H1 (cell line): ENCODE measurements around the gene EPB41L1. TPM values are rescaled to one million over a fixed set of nuclear protein-coding genes. Genes with fewer than 3 reads are reported as not detected.

Experiments used
- CTCF ChIA-PET: fragments of 300-600 bp; sonication (Branson Sonifier 250); formaldehyde crosslinking; loops from one replicate; lab custom pipeline; 2021; ENCODE audit not compliant: partially characterized antibody; lab: Charles Lee
- POLR2A ChIA-PET: fragments of 300-600 bp; sonication (Branson Sonifier 250); formaldehyde crosslinking; loops from one replicate; lab custom pipeline; 2021; ENCODE audit warnings: inconsistent platforms; ENCODE audit not compliant: partially characterized antibody; lab: Charles Lee
- DNase-seq, 2 experiments: peaks; one replicate each; pipeline versions ENCODE4 v3.0.0 to v3.0.0-alpha.2; 2010 to 2022; ENCODE audit warnings: low spot score in 2 of 2, low read depth in 1 of 2, mixed read lengths in 1 of 2
- FAIRE-seq: peaks from 2 replicates; lab custom pipeline; 2011; peaks lifted over from hg19 to GRCh38; lab: Jason Lieb, UNC
- H2AFZ ChIP-seq: 2 replicates; pipeline ENCODE4 v1.8.1; 2012; ENCODE audit warnings: low read length, inconsistent platforms
- H2AK5ac ChIP-seq: 2 replicates; pipeline ENCODE4 v1.6.1; 2013; ENCODE audit warnings: low read depth, low read length
- H2BK120ac ChIP-seq: replicated peaks from 2 replicates; pipeline ENCODE3; 2013; ENCODE audit warnings: low read depth, low read length, inconsistent platforms
- H2BK12ac ChIP-seq: 2 replicates; pipeline ENCODE4 v1.6.1; 2013; ENCODE audit warnings: low read depth, low read length
- H2BK15ac ChIP-seq: 2 replicates; pipeline ENCODE4 v1.6.1; 2013; ENCODE audit warnings: low read length
- H2BK20ac ChIP-seq: 2 replicates; pipeline ENCODE4 v1.6.1; 2013; ENCODE audit warnings: low read length
- H2BK5ac ChIP-seq: 2 replicates; pipeline ENCODE4 v1.6.1; 2013; ENCODE audit warnings: low read depth, low read length
- H3K14ac ChIP-seq: 2 replicates; pipeline ENCODE4 v1.6.1; 2013; ENCODE audit warnings: inconsistent platforms; ENCODE audit not compliant: insufficient read length
- H3K18ac ChIP-seq: 2 replicates; pipeline ENCODE4 v1.6.1; 2013; ENCODE audit warnings: low read length; ENCODE audit errors: extremely low read depth
- H3K23ac ChIP-seq: 2 replicates; pipeline ENCODE4 v1.6.1; 2013; ENCODE audit warnings: inconsistent platforms; ENCODE audit not compliant: insufficient read length
- H3K23me2 ChIP-seq: 2 replicates; pipeline ENCODE4 v1.6.1; 2013; ENCODE audit warnings: low read depth, low read length
- H3K27ac ChIP-seq: 2 replicates; pipeline ENCODE4 v1.6.1; 2011; ENCODE audit warnings: low read depth, low read length, inconsistent platforms
- H3K27me3 ChIP-seq, 4 experiments: replicated peaks in 1 of 4; 1 replicate in 1 of 4; 2 replicates in 3 of 4; pipeline versions ENCODE4 v1.6.1 to v1.8.1; 2011 to 2013; ENCODE audit warnings: low read length in 3 of 4, mild to moderate bottlenecking in 3 of 4, inconsistent platforms in 2 of 4, mixed read lengths in 2 of 4, moderate library complexity in 1 of 4; ENCODE audit not compliant: control insufficient read depth in 3 of 4, insufficient read depth in 3 of 4; ENCODE audit errors: extremely low read depth in 1 of 4
- H3K36me3 ChIP-seq, 4 experiments: 2 replicates each; pipeline versions ENCODE4 v1.6.1 to v1.8.1; 2011 to 2013; ENCODE audit warnings: mild to moderate bottlenecking in 4 of 4, low read length in 3 of 4, moderate library complexity in 2 of 4, control low read depth in 1 of 4, inconsistent platforms in 1 of 4; ENCODE audit not compliant: insufficient read depth in 4 of 4, control insufficient read depth in 2 of 4
- H3K4ac ChIP-seq: replicated peaks from 2 replicates; pipeline ENCODE3; 2013; ENCODE audit warnings: low read length, low read depth, mixed read lengths, inconsistent platforms; ENCODE audit not compliant: insufficient read length
- H3K4me1 ChIP-seq, 4 experiments: replicated peaks in 1 of 4; 1 replicate in 1 of 4; 2 replicates in 3 of 4; pipeline versions ENCODE4 v1.6.1 to v1.8.1; 2011 to 2013; ENCODE audit warnings: low read length in 3 of 4, inconsistent platforms in 2 of 4, mixed read lengths in 1 of 4; ENCODE audit not compliant: insufficient read depth in 4 of 4, control insufficient read depth in 3 of 4
- H3K4me2 ChIP-seq, 2 experiments: 2 replicates each; pipeline versions ENCODE4 v1.6.1 to v1.8.1; 2011 to 2013; ENCODE audit warnings: low read depth in 2 of 2, low read length in 2 of 2, control low read depth in 1 of 2, inconsistent platforms in 1 of 2, mild to moderate bottlenecking in 1 of 2; ENCODE audit not compliant: insufficient read depth in 1 of 2
- H3K4me3 ChIP-seq, 4 experiments: fragments of 200-600, 300-600 bp in 1 of 4; sonication (generic), shearing (Covaris generic), sonication (Bioruptor Twin) in 1 of 4; 2 replicates each; pipeline versions ENCODE4 v1.5.1 to v1.8.1; 2011 to 2016; ENCODE audit warnings: low read length in 4 of 4, low read depth in 3 of 4, control low read depth in 2 of 4, inconsistent platforms in 2 of 4, mild to moderate bottlenecking in 2 of 4, mixed read lengths in 1 of 4, moderate library complexity in 1 of 4; ENCODE audit not compliant: insufficient read depth in 2 of 4; ENCODE audit errors: extremely low read depth in 1 of 4
- H3K56ac ChIP-seq: replicated peaks from 2 replicates; pipeline ENCODE3; 2013; ENCODE audit warnings: low read depth, mild to moderate bottlenecking, mixed read lengths, low read length, inconsistent platforms; ENCODE audit not compliant: insufficient read length
- H3K79me1 ChIP-seq: 2 replicates; pipeline ENCODE4 v1.6.1; 2013; ENCODE audit warnings: low read depth, low read length, control low read depth
- H3K79me2 ChIP-seq, 2 experiments: 2 replicates each; pipeline versions ENCODE4 v1.6.1 to v1.8.1; 2012 to 2013; ENCODE audit warnings: low read length in 2 of 2, mild to moderate bottlenecking in 2 of 2, inconsistent platforms in 1 of 2; ENCODE audit not compliant: insufficient read depth in 2 of 2, control insufficient read depth in 1 of 2
- H3K9ac ChIP-seq, 4 experiments: replicated peaks in 1 of 4; 1 replicate in 1 of 4; 2 replicates in 3 of 4; pipeline versions ENCODE4 v1.6.1 to v1.8.1; 2011 to 2013; ENCODE audit warnings: low read depth in 3 of 4, low read length in 3 of 4, control low read depth in 2 of 4, mild to moderate bottlenecking in 2 of 4, moderate library complexity in 2 of 4, inconsistent platforms in 1 of 4; ENCODE audit errors: extremely low read depth in 1 of 4
- H3K9me3 ChIP-seq, 2 experiments: 2 replicates each; pipeline versions ENCODE4 v1.6.1 to v1.8.1; 2012 to 2013; ENCODE audit warnings: mild to moderate bottlenecking in 2 of 2, moderate library complexity in 2 of 2, control low read depth in 1 of 2, inconsistent platforms in 1 of 2, low read depth in 1 of 2, low read length in 1 of 2, mixed read lengths in 1 of 2; ENCODE audit not compliant: insufficient read depth in 2 of 2
- H4K20me1 ChIP-seq, 2 experiments: replicated peaks in 1 of 2; 2 replicates each; pipeline versions ENCODE3 to v1.8.1; 2011 to 2013; ENCODE audit warnings: inconsistent platforms in 2 of 2, low read length in 2 of 2, mild to moderate bottlenecking in 1 of 2; ENCODE audit not compliant: insufficient read depth in 2 of 2, control insufficient read depth in 1 of 2
- H4K5ac ChIP-seq: 2 replicates; pipeline ENCODE4 v1.6.1; 2013; ENCODE audit warnings: low read length, low read depth, mixed read lengths, inconsistent platforms; ENCODE audit not compliant: insufficient read length
- H4K8ac ChIP-seq: 2 replicates; pipeline ENCODE4 v1.8.0; 2013; ENCODE audit warnings: mild to moderate bottlenecking, moderate library complexity, low read length, inconsistent platforms; ENCODE audit not compliant: insufficient read depth; ENCODE audit errors: extremely low read depth
- H4K91ac ChIP-seq: replicated peaks from 2 replicates; pipeline ENCODE3; 2013; ENCODE audit warnings: low read length, mixed read lengths, inconsistent platforms; ENCODE audit not compliant: insufficient read length
- CBX5 ChIP-seq: fragments of 300-800, 300-1000 bp; sonication (generic); IDR thresholded peaks from 2 replicates; pipeline ENCODE4 v1.7.1; 2016; ENCODE audit warnings: antibody characterized with exemption, low read length, low read depth
- KDM4A ChIP-seq: IDR thresholded peaks from one replicate; pipeline ENCODE4 v1.7.1; 2012; ENCODE audit warnings: low read depth, mild to moderate bottlenecking, moderate library complexity, low read length, inconsistent platforms; ENCODE audit not compliant: severe bottlenecking
- KDM5A ChIP-seq: fragments of 200-600 bp; IDR thresholded peaks from 2 replicates; pipeline ENCODE4 v1.7.1; 2012; ENCODE audit warnings: mild to moderate bottlenecking, low read length, inconsistent platforms, mixed read lengths
- MAFK ChIP-seq: IDR thresholded peaks from 2 replicates; pipeline ENCODE4 v1.6.1; 2012; ENCODE audit warnings: low read depth, mild to moderate bottlenecking, improper control_type of control experiment, low read length
- PHF8 ChIP-seq: fragments of 200-600 bp; sonication (generic); conservative IDR thresholded peaks from 2 replicates; pipeline ENCODE4 v1.7.1; 2012; ENCODE audit warnings: low read depth, mild to moderate bottlenecking, inconsistent platforms, low read length, moderate library complexity
- SAP30 ChIP-seq: fragments of 300-600 bp; sonication (generic); IDR thresholded peaks from 2 replicates; pipeline ENCODE4 v1.7.1; 2012; ENCODE audit warnings: low read length, moderate library complexity, mild to moderate bottlenecking, inconsistent platforms; ENCODE audit not compliant: insufficient read depth, insufficient replicate concordance
- SIN3A ChIP-seq, 2 experiments: IDR thresholded peaks in 1 of 2; conservative IDR thresholded peaks in 1 of 2; 2 replicates each; pipeline ENCODE4 v1.6.1; 2011 to 2012; ENCODE audit warnings: low read length in 2 of 2, improper control_type of control experiment in 1 of 2, low read depth in 1 of 2, mild to moderate bottlenecking in 1 of 2
- SIRT6 ChIP-seq: IDR thresholded peaks from one replicate; pipeline ENCODE4 v1.7.1; 2012; ENCODE audit warnings: low read length, inconsistent platforms
- SIX5 ChIP-seq: IDR thresholded peaks from 2 replicates; pipeline ENCODE4 v1.6.1; 2011; ENCODE audit warnings: mild to moderate bottlenecking, low read depth, low read length
- SP4 ChIP-seq: IDR thresholded peaks from 2 replicates; pipeline ENCODE4 v1.6.1; 2012; ENCODE audit warnings: low read length, inconsistent platforms
- SRF ChIP-seq: IDR thresholded peaks from 2 replicates; pipeline ENCODE4 v1.6.1; 2011; ENCODE audit warnings: mild to moderate bottlenecking, low read depth, low read length, moderate library complexity
- SUZ12 ChIP-seq: fragments of 200-600 bp; sonication (generic); IDR thresholded peaks from 2 replicates; pipeline ENCODE4 v1.6.1; 2012; ENCODE audit warnings: mild to moderate bottlenecking, inconsistent platforms, low read length, moderate library complexity, mixed read lengths
- TAF7 ChIP-seq: optimal IDR thresholded peaks from 2 replicates; pipeline ENCODE3; 2011; ENCODE audit warnings: low read depth, mild to moderate bottlenecking, inconsistent platforms, low read length, moderate library complexity, borderline replicate concordance
- TBP ChIP-seq: IDR thresholded peaks from 2 replicates; pipeline ENCODE4 v1.6.1; 2011; ENCODE audit warnings: low read depth, low read length, improper control_type of control experiment
- WGBS, 2 experiments: shearing (Covaris generic) in 1 of 2; methylation state at CpG; one replicate each; pipeline versions ENCODE4 v1.1.6 to v1.1.7; 2013 to 2015; ENCODE audit warnings: low lambda C conversion rate in 2 of 2, mixed read lengths in 2 of 2, inconsistent platforms in 1 of 2, low coverage in 1 of 2, missing lambda C conversion rate in 1 of 2; ENCODE audit not compliant: insufficient replicate concordance in 2 of 2, insufficient coverage in 1 of 2, insufficient read length in 1 of 2; ENCODE audit errors: extremely low coverage in 1 of 2, missing lambda C conversion rate in 1 of 2; 5-methylcytosine and 5-hydroxymethylcytosine counted together
- polyA plus RNA-seq, 7 experiments: library from polyadenylated mRNA; depleted of rRNA in 3 of 7; stranded (reverse) in 5 of 7; unstranded in 2 of 7; fragments of >200 nt in 5 of 7; fragments of 200-250 nt in 2 of 7; gene quantifications; 1 replicate in 5 of 7; 2 replicates in 1 of 7; 4 replicates in 1 of 7; pipeline versions ENCODE4 v1.2.1 to v1.2.3, GENCODE V29; 2011 to 2013; ENCODE audit warnings: missing spikeins in 2 of 7, mixed read lengths in 2 of 7
- total RNA-seq: library from RNA; stranded (reverse); fragmentation: NEBNext Ultra II Directional; extraction: Animal tissue kit (Norgen Biotek cat#: 25700); gene quantifications from 2 replicates; pipeline ENCODE4 v1.2.1, GENCODE V29; 2021
- TF ChIP-seq, protein P1 (sequence below): IDR thresholded peaks from 2 replicates; pipeline ENCODE4 v1.6.1; 2012; ENCODE audit warnings: inconsistent platforms

EPB41L1 gene
- total and polyA plus RNA-seq, 2 of the 8 experiments (the other 6 are each of a cell fraction or from before 2014, with no cell fraction given): 14.8 to 36.0 TPM

DNA sequence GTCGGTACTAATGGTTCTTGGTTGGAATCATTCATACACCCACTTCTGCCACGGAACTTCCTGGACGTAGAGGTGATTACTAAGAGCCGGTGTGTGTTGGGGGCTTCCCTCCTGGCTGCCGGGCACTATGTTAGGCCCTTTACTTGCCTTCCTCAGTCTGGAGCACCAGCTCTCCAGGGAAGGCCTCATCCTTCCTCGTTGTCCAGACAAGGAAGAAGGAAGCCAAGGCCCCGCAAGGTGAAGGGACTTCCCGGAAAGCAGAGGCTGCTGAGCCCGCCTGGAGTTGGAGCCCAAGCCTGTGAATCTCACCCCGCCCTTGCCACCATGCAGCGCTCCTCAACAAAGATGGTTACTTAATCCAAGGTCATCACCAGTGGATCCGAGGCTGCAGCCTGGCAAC is 107.9 kb downstream of the EPB41L1 start:
- Histone ChIP-seq H3K4me3 (no peak overlapping the region), H3K36me3 (no peaks in the 10 kb centered on the region), H2BK12ac (no peak overlapping the region), H3K9me3 (no peaks in the 10 kb centered on the region), H4K91ac (no peak overlapping the region), H3K4me2 (no peak overlapping the region), H3K27me3 (no peaks in the 10 kb centered on the region), H3K9ac (no peak overlapping the region; a peak in 1 of 7 replicates), H2AK5ac (no peak overlapping the region), H3K27ac (no peak overlapping the region), H3K14ac (no peak overlapping the region), H4K8ac (no peak overlapping the region), H3K23ac (no peak overlapping the region), H4K20me1 (peaks cover 0 to 2% of the 10 kb centered on the region in 2 experiments), H2BK5ac (no peak overlapping the region), H2BK20ac (no peak overlapping the region), H3K56ac (no peak overlapping the region), H4K5ac (no peak overlapping the region), H2BK15ac (no peak overlapping the region), H2AFZ (no peak overlapping the region), H3K4me1 (peaks cover 7 to 10% (median 8%) of the 10 kb centered on the region in 4 experiments; a peak in 5 of 7 replicates), H3K23me2 (no peaks in the 10 kb centered on the region), H3K4ac (no peak overlapping the region), H3K79me1 (no peaks in the 10 kb centered on the region), H3K79me2 (no peaks in the 10 kb centered on the region), H3K18ac (no peak overlapping the region), H2BK120ac (no peak overlapping the region)
- WGBS, 2 experiments: 92% methylated on average over 10 of the region's 12 CpGs; no CpG with 5 or more reads in 1 of the 2 experiments
- POLR2A ChIA-PET: no interaction called here
- CTCF ChIA-PET: interaction anchor here (0.8 kb wide), 1 partner anchor 229 kb away, joined by 3 read pairs; no protein-coding TSS in a partner anchor
- FAIRE-seq: no peak
- TF ChIP-seq PHF8 (no peak), SRF (no peak), TBP (no peak), SAP30 (no peak), SUZ12 (no peak), SIN3A (conservative IDR thresholded peaks at IDR 0.05 in 1 of 2, IDR thresholded peaks at IDR 0.05 in 1 of 2; ENCODE audit: low read depth in 1 of 2, low read length in 2 of 2) (no peak), SIX5 (no peak), SP4 (no peak), CBX5 (no peak), TAF7 (no peak), MAFK (no peak), SIRT6 (no peak), KDM5A (no peak), KDM4A (no peak)
- TF ChIP-seq, protein P1, sequence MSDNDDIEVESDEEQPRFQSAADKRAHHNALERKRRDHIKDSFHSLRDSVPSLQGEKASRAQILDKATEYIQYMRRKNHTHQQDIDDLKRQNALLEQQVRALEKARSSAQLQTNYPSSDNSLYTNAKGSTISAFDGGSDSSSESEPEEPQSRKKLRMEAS: no peak
- DNase-seq: no peak
